ENCODE results near the gene KCP. TPM values are rescaled to one million over a fixed set of nuclear protein-coding genes. Genes with fewer than 3 reads are reported as not detected.

Gene KCP
- total and polyA plus RNA-seq, 10 of the 15 experiments (the other 5 are each of a cell fraction or from before 2014, with no cell fraction given) = 0.05 to 7.8 (median 2.5) TPM

DNA sequence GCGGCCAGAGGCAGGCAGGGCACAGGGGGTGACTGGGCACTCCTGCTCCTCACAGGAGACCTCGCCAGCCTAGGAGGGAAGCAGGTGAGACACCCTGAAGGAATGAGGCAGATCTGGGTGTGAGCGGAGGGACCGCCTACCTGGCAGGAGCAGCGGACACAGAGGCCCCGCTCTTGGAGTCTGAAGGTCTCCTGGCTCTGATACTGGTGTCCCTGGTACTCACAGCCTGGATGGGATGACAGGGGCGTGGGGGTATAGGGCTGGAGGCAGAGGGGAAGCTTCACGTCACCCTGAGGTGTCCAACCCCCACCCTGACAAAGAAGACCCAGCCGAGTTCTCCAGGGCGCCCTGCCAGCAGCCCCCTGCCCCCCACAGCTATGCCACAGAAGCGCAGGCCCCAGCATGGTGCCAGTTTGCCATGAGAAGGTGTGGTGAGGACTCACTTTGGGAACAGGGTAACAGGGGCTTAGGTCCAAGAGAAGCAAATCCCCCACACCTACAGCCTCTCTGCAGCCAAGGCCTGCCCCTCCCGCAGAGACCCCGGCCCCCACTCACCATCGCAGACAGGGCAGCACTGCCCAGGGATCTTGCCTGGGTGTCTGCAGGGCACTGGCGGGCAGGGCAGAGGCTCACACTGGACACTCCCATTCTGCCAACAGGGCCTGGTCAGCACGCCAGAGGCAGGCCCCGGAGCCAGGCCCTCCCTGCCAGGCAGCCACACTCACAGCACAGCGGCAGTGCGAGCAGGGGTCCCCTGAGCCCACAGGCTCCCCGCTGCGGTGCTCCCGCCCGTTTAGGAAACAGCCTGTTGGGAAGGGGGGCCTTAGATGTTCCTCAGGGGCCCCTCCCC is 17.0 kb downstream of the KCP start:
- Histone ChIP-seq H2AFZ (ENCODE audit: control insufficient read depth, low read depth, low read length) (no peak overlapping the region), H3K4me2 (ENCODE audit: control insufficient read depth, insufficient read depth) (no peak overlapping the region), H3K79me2 (ENCODE audit: control insufficient read depth, insufficient read depth, low read length) (no peaks in the 10 kb centered on the region), H3K27ac (ENCODE audit: control insufficient read depth, insufficient read depth) (no peak overlapping the region), H3K9me3 (replicated peaks; ENCODE audit: control insufficient read depth, insufficient read depth, low read length) (no peaks in the 10 kb centered on the region), H3K27me3 (replicated peaks in 1 of 2; ENCODE audit: control insufficient read depth in 2 of 2, insufficient read depth in 2 of 2, low read length in 1 of 2) (peaks cover 0 to 1% of the 10 kb centered on the region in 2 experiments; a peak in 2 of 4 replicates), H4K20me1 (ENCODE audit: control insufficient read depth, insufficient read depth) (no peaks in the 10 kb centered on the region), H3K9ac (ENCODE audit: control insufficient read depth, insufficient read depth, low read length) (no peak overlapping the region), H3K4me1 (ENCODE audit: control insufficient read depth, insufficient read depth, low read length) (peaks cover 3% of the 10 kb centered on the region; the same call in 1 of the 2 replicates), H3K36me3 (ENCODE audit: control insufficient read depth in 2 of 2, insufficient read depth in 2 of 2, low read length in 1 of 2) (no peaks in the 10 kb centered on the region), H3K4me3 (no peak overlapping the region)
- ChIA-PET RAD21 (ENCODE audit: unreplicated experiment) (no interaction called here), POLR2A (no interaction called here), SMC1A (ENCODE audit: uncharacterized antibody, unreplicated experiment) (no interaction called here), CTCF (interaction anchor here (1.1 kb wide), 1 partner anchor 9 kb away, joined by 3 read pairs; no protein-coding TSS in a partner anchor)
- FAIRE-seq (no peak), DNase-seq (ENCODE audit: low read depth, low spot score) (no peak), ATAC-seq (no peak)
- no TSS peak for BruUV-seq (replicated peaks)
- in situ Hi-C loops (cut with MboI) (no loop called here), intact Hi-C loops (cut with micrococcal nuclease; ENCODE audit: unreplicated experiment) (no loop called here)
- 71% methylated on average over 18 of the region's 23 CpGs for WGBS (ENCODE audit: insufficient coverage, insufficient replicate concordance, low lambda C conversion rate, missing lambda C conversion rate)
- TF ChIP-seq SMC3 (IDR thresholded peaks at IDR 0.05; ENCODE audit: borderline replicate concordance, low read length) = no peak
- no peak for TF ChIP-seq SREBF1 (IDR thresholded peaks at IDR 0.05; ENCODE audit: low read length)
- TF ChIP-seq HDGF (IDR thresholded peaks at IDR 0.05) = no peak
- TF ChIP-seq, protein P1, sequence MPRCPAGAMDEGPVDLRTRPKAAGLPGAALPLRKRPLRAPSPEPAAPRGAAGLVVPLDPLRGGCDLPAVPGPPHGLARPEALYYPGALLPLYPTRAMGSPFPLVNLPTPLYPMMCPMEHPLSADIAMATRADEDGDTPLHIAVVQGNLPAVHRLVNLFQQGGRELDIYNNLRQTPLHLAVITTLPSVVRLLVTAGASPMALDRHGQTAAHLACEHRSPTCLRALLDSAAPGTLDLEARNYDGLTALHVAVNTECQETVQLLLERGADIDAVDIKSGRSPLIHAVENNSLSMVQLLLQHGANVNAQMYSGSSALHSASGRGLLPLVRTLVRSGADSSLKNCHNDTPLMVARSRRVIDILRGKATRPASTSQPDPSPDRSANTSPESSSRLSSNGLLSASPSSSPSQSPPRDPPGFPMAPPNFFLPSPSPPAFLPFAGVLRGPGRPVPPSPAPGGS (IDR thresholded peaks at IDR 0.05; ENCODE audit: borderline replicate concordance, insufficient read depth, low read depth, low read length, poor library complexity, severe bottlenecking) = no peak
- TF ChIP-seq ZBED1 (IDR thresholded peaks at IDR 0.05; ENCODE audit: borderline replicate concordance) = no peak
- TF ChIP-seq, protein P2, sequence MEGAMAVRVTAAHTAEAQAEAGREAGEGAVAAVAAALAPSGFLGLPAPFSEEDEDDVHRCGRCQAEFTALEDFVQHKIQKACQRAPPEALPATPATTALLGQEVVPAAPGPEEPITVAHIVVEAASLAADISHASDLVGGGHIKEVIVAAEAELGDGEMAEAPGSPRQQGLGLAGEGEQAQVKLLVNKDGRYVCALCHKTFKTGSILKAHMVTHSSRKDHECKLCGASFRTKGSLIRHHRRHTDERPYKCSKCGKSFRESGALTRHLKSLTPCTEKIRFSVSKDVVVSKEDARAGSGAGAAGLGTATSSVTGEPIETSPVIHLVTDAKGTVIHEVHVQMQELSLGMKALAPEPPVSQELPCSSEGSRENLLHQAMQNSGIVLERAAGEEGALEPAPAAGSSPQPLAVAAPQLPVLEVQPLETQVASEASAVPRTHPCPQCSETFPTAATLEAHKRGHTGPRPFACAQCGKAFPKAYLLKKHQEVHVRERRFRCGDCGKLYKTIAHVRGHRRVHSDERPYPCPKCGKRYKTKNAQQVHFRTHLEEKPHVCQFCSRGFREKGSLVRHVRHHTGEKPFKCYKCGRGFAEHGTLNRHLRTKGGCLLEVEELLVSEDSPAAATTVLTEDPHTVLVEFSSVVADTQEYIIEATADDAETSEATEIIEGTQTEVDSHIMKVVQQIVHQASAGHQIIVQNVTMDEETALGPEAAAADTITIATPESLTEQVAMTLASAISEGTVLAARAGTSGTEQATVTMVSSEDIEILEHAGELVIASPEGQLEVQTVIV (IDR thresholded peaks at IDR 0.05; ENCODE audit: borderline replicate concordance, partially characterized antibody) = no peak
- TF ChIP-seq ZSCAN29 (IDR thresholded peaks at IDR 0.05) = no peak
- TF ChIP-seq POLR2AphosphoS2 (IDR thresholded peaks at IDR 0.05; ENCODE audit: low read depth, low read length) = no peak
- TF ChIP-seq BCL11A (IDR thresholded peaks at IDR 0.05; ENCODE audit: low read depth, low read length) = no peak
- TF ChIP-seq, protein P3, sequence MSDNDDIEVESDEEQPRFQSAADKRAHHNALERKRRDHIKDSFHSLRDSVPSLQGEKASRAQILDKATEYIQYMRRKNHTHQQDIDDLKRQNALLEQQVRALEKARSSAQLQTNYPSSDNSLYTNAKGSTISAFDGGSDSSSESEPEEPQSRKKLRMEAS (IDR thresholded peaks at IDR 0.05; ENCODE audit: low read depth, low read length) = no peak
- no peak for TF ChIP-seq TAF1 (IDR thresholded peaks at IDR 0.05; ENCODE audit: borderline replicate concordance, low read depth, low read length)
- TF ChIP-seq RUNX3 (IDR thresholded peaks at IDR 0.05; ENCODE audit: low read length) = no peak
- TF ChIP-seq MEF2B (IDR thresholded peaks at IDR 0.05; ENCODE audit: partially characterized antibody, poor library complexity, severe bottlenecking) = no peak
- no peak for TF ChIP-seq TBL1XR1 (IDR thresholded peaks at IDR 0.05; ENCODE audit: low read depth, low read length)
- no peak for TF ChIP-seq ZNF207 (IDR thresholded peaks at IDR 0.05; ENCODE audit: borderline replicate concordance)
- no peak for TF ChIP-seq RB1 (IDR thresholded peaks at IDR 0.05; ENCODE audit: borderline replicate concordance)
- no peak for TF ChIP-seq SREBF2 (IDR thresholded peaks at IDR 0.05; ENCODE audit: low read length)

All from GM12878 (cell line).